Memory B cell (primary cell): Measurements from ENCODE around the gene CAPZA2.
"Not testable (repeated sequence)": the region's sequence is repeated elsewhere in the genome, so short reads cannot be mapped to it uniquely, and the experiment has no call there.

Experiments
- ATAC-seq: fragments of 150-1000 bp; cut with Tn5 transposase; 2 replicates; pipeline ENCODE4 v1.10.0; 2021; ENCODE audit warnings: low read depth, mild to moderate bottlenecking, moderate library complexity
- DNase-seq, 2 donors: peaks; one replicate each; pipeline ENCODE4 v3.0.0; 2022; ENCODE audit warnings: low spot score in 2 of 2
- H3K27ac Mint-ChIP-seq: one replicate; pipeline ENCODE4 v1.8.0; 2022; ENCODE audit warnings: mild to moderate bottlenecking, moderate library complexity, mixed read lengths
- H3K27me3 Mint-ChIP-seq: one replicate; pipeline ENCODE4 v1.8.0; 2022; ENCODE audit warnings: mixed read lengths
- H3K36me3 Mint-ChIP-seq: one replicate; pipeline ENCODE4 v1.8.0; 2022; ENCODE audit warnings: mild to moderate bottlenecking, mixed read lengths
- H3K4me1 Mint-ChIP-seq: one replicate; pipeline ENCODE4 v1.8.0; 2022; ENCODE audit warnings: mixed read lengths
- H3K4me3 Mint-ChIP-seq: one replicate; pipeline ENCODE4 v1.8.0; 2022; ENCODE audit warnings: mild to moderate bottlenecking, moderate library complexity, mixed read lengths
- H3K9me3 Mint-ChIP-seq: one replicate; pipeline ENCODE4 v1.8.0; 2022; ENCODE audit warnings: mixed read lengths

Gene CAPZA2

DNA sequence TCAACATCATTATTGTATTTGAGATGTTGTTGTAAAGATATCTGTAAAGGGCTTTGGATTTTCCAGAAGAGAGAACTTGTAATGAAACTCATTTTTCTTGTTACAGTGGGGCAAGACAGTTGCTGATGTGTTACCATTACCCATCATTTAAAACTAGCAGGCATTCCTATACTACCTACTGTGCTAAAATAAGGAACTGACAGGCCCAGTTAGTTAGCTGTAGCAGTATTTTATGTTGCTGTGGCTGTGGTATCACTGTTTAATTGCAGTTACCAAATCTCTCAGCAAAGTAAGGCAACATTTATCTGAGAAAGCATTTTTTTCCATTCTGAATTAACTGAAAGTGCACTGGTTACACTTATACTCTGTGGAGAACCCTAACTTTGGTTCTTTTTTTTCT is 100.8 kb downstream of the CAPZA2 start:
- H3K4me1 Mint-ChIP-seq = peaks cover 3% of the 10 kb centered on the region
- peaks cover under 1% of the 10 kb centered on the region for H3K9me3 Mint-ChIP-seq
- H3K4me3 Mint-ChIP-seq = no peak overlapping the region
- DNase-seq (no peak), ATAC-seq (no peak)
- H3K27ac Mint-ChIP-seq = no peak overlapping the region
- H3K36me3 Mint-ChIP-seq = peaks cover 2% of the 10 kb centered on the region
- peaks cover under 1% of the 10 kb centered on the region for H3K27me3 Mint-ChIP-seq

DNA sequence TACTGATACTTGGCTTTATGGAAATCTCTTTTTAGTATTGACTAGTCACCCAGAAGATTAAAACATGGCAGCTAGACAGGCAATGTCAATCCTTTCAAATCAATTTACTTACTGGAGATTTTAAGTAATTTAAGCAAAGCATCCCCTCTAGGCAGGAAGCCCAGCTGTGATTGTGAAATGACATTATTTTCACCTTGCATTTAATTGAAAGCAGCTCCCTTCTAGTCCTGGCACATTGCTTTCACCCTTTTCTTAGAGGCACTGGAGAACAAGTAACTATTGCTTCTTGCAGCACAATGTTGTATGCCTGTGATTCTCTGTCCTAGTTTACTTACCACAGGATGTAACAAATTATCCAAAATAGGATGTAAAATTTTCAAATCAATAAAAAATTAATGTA is 104.2 kb downstream of the CAPZA2 start:
- ATAC-seq (no peak), DNase-seq (no peak)
- H3K9me3 Mint-ChIP-seq = peaks cover 2% of the 10 kb centered on the region
- peaks cover 2% of the 10 kb centered on the region for H3K36me3 Mint-ChIP-seq
- H3K27me3 Mint-ChIP-seq = peaks cover 2% of the 10 kb centered on the region
- no peak overlapping the region for H3K27ac Mint-ChIP-seq
- H3K4me1 Mint-ChIP-seq = peaks cover 10% of the 10 kb centered on the region
- H3K4me3 Mint-ChIP-seq = no peak overlapping the region

DNA sequence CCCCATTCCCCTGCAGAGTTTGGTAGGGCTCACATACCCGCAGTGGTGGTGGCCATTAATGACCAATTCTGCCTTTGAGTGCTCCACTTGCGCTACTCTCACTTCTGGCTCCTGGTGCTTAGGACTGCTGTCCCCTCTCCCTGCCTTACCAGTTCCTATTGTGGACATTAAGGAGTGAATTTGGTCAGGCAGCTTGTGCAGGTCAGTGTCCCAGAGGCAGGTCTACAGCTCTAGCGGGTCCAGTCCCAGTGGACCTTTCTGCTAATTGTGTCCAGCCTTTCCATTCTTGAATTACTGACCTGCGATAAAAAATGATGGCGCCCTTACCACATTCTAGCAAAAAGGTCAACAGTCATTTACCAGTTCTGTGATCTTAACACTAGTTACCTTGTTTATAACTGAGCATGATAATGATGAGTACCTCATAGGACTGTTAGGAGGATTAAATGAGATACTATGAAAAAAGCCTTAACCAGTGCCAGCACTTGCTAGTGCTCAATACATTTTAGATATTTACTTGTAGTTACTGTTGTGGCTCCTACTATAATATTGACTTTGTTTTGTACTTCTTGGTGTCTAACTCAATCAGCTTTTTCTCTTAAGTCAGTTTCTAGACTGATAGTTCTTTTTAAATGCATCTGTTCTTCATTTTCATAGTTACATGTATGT is 105.0 kb downstream of the CAPZA2 start:
- Mint-ChIP-seq H3K27me3 (peaks cover 2% of the 10 kb centered on the region), H3K27ac (no peak overlapping the region), H3K4me3 (no peak overlapping the region), H3K36me3 (peaks cover 2% of the 10 kb centered on the region), H3K9me3 (peaks cover 2% of the 10 kb centered on the region), H3K4me1 (peaks cover 8% of the 10 kb centered on the region)
- ATAC-seq (no peak), DNase-seq (no peak)

DNA sequence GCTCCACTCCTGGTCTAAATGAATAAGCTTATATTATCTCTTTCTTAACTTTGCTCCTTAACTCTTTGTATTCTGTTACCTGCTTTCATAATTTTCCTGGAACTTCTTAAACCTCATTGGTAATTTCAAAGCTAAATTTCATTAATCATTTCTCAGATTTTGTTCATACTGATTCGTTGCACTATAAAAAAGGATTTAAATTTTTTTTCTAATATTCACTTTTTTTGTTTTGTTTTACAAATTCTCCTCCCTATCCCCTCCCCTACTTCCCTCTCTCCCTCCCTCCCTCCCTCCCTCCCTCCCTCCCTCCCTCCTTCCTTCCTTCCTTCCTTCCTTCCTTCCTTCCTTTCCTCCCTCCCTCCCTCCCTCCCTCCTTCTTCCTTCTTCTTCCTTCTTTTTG is 105.6 kb downstream of the CAPZA2 start:
- H3K4me3 Mint-ChIP-seq = no peak overlapping the region
- peaks cover 8% of the 10 kb centered on the region for H3K4me1 Mint-ChIP-seq
- no peak for DNase-seq
- peaks cover 2% of the 10 kb centered on the region for H3K9me3 Mint-ChIP-seq
- no peak overlapping the region for H3K27ac Mint-ChIP-seq
- H3K36me3 Mint-ChIP-seq = peaks cover 4% of the 10 kb centered on the region
- no peak for ATAC-seq
- peaks cover 2% of the 10 kb centered on the region for H3K27me3 Mint-ChIP-seq

DNA sequence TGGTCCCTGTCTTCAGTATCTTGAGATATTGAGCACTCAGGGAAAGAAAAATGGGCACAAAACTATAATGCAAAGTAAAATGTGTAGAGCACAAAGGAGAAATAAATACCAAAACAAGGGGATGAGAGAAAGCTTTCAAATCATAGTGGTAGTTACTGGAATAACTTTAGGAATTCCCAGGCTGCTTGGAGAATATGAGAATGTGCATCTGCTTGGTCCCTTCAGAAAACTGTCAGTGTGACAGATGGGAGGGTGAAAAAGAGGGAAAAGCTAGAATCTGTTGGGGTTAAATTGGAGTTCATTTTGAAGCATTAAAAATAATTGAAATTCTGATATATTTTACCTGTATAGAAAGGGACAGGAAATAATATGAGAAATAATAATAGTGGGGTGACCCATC is 106.2 kb downstream of the CAPZA2 start:
- H3K27ac Mint-ChIP-seq = no peak overlapping the region
- no peak overlapping the region for H3K4me3 Mint-ChIP-seq
- no peak for DNase-seq
- peaks cover 2% of the 10 kb centered on the region for H3K27me3 Mint-ChIP-seq
- no peak for ATAC-seq
- peaks cover 2% of the 10 kb centered on the region for H3K9me3 Mint-ChIP-seq
- H3K36me3 Mint-ChIP-seq = peaks cover 4% of the 10 kb centered on the region
- H3K4me1 Mint-ChIP-seq = peaks cover 8% of the 10 kb centered on the region

DNA sequence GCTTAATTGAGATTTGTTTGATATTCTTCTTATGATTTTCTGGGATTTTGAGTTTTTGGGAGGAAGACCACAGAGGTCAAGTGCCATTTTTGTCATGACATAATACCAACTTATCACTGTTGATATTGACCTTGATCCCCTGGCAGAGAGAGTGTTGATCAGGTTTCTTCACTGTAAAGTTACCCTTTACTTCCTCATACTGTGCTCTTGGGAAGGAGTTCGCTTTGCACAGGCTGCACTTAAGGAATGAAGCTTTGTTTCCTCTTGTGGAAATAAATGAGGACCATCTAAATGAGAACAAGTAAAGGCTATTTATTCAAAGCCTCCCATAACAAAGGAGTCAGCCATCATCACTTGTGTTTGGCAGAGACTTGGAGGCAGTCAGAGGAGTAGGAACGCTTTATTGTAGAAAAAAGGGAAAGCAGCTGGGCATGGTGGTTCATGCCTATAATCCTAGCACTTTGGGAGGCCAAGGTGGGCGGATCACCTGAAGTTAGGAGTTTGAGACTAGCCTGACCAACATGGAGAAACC is 107.0 kb downstream of the CAPZA2 start:
- no peak for ATAC-seq
- Mint-ChIP-seq H3K27me3 (peaks cover 2% of the 10 kb centered on the region), H3K27ac (no peak overlapping the region), H3K9me3 (peaks cover 3% of the 10 kb centered on the region), H3K4me3 (no peak overlapping the region), H3K36me3 (peaks cover 7% of the 10 kb centered on the region), H3K4me1 (peaks cover 8% of the 10 kb centered on the region)
- no peak for DNase-seq

DNA sequence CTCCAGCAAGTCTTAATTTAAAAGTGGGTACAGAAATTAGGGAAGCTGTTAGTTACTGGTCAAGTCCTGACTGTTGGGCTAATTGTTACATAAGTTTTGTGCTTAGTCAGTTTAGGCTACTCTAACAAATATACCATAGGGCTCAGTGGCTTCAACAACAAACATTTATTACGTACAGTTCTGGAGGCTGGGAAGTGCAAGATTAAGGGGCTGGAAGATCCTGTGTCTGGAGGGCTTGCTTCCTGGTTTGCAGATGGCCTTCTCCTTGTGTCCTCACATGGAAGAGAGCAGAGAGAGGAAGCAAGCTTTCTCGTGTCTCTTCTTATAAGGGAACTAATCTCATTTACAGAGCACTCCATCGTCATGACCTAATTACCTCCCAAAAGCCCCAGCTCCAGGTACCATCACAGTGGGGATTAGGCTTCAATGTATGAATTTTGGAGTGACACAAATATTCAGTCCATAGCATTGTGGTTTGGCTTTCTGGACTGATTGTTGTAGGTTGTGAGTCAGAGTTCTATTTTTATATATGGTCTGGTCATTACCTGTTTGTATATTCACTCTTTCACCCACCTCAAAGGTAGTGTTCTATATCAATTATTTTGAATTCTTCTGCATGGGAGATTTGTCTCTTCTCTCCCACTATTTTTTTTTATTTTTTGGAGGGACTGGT is 108.0 kb downstream of the CAPZA2 start:
- Mint-ChIP-seq H3K27me3 (peaks cover 2% of the 10 kb centered on the region), H3K36me3 (peaks cover 11% of the 10 kb centered on the region), H3K4me3 (no peak overlapping the region), H3K9me3 (peaks cover 3% of the 10 kb centered on the region), H3K27ac (no peak overlapping the region), H3K4me1 (peaks cover 8% of the 10 kb centered on the region)
- DNase-seq = no peak
- ATAC-seq = no peak

DNA sequence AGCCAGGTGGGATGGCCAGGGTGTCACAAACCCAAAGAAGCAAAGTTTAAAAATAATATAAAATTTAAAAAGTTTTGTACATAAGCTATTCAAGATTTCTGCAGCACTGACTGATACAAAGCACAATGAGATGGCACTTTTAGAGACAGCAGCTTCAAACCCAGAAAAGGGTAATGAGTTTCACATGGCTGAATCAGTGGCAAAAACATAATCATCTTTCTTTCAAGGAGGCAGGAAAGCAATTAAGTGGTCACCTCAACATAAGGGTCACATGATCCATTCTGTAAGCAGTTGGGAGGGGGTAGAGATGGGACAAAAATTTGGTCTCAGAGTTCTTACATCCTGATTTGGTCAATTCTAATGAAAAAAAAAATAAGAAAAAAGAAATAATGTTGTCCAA is 108.8 kb downstream of the CAPZA2 start:
- ATAC-seq = not testable (repeated sequence)

More for the DNA sequence above, 108.8 kb downstream of the CAPZA2 start:
- not testable (repeated sequence) for H3K4me1 Mint-ChIP-seq, DNase-seq, H3K4me3 Mint-ChIP-seq, H3K9me3 Mint-ChIP-seq, H3K27ac Mint-ChIP-seq, H3K27me3 Mint-ChIP-seq
- peaks cover 11% of the 10 kb centered on the region for H3K36me3 Mint-ChIP-seq
